DMS 273 (cell line): ENCODE measurements around the gene GALNS.
"Not testable (repeated sequence)": the region's sequence is repeated elsewhere in the genome, so short reads cannot be mapped to it uniquely, and the experiment has no call there.

Experiments used
- DNase-seq: peaks from one replicate; lab custom pipeline; 2025; ENCODE audit not compliant: unreplicated experiment; lab: John Stamatoyannopoulos, UW

The GALNS gene

GRCh38 chr16:88839745-88840599, 16.8 kb downstream of the GALNS start:
- DNase-seq, result no peak

GRCh38 chr16:88839026-88839529, 17.7 kb downstream of the GALNS start:
- no peak for DNase-seq

- no peak for DNase-seq
These were observed 18.2 kb downstream of the GALNS start for GRCh38 chr16:88838566-88838965.

DNA sequence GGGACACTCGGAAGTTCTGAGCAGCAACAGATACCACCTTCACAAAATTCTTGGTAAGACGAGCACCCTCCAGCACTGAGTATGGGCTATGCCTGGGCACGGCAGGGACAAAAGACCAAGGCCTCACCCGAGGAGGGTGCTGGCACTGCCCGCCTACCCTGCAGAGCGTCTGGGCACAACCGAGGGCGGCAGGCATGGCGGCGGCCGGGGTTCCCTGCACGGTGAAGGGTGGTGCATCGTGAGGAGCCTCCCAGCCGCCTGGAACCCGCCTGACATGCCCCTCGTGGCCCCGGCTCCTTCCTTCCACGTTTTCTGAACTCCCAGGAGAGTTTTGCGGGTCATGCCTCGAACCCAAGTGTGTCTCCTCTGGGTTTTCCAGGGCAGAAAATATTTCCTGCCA, 18.9 kb downstream of the GALNS start:
- no peak for DNase-seq

GRCh38 chr16:88836791-88837190, 20.0 kb downstream of the GALNS start:
- DNase-seq, result no peak

DNA sequence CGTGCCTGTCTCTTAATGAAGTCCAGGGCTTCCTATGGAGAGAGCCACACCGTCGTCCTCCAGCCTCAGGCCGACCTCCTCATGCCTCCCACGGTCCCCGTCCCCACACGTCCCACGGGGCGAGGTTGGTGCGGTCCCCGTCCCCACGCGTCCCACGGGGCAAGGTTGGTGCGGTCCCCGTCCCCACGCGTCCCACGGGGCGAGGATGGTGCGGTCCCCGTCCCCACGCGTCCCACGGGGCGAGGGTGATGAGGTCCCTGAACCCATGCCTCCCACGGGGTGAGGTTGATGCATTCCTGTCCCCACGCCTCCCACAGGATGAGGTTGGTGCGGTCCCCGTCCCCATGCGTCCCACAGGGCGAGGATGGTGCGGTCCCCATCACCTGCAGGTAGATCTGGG, 20.9 kb downstream of the GALNS start:
- DNase-seq, result no peak

DNA sequence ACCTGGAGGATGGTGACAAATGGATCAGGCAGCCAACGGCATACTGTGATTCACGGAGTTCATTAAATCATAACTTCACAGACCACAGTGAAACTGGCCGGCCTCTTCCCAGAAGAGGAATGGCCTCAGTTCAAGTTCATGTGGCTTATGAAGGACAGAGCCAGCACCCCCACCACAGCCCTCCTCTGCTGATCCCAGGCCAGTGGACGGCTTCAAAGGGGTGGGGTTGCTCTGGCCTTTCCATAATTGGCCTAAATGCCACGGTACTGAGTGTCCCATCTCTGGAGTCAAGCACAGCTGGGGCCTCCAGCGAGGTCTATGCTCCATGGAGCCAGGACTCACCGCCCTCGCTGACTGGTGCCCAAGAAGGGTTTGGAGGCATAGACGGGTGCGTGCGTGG, 21.4 kb downstream of the GALNS start:
- DNase-seq, result no peak

- no peak for DNase-seq
These were observed 22.1 kb downstream of the GALNS start for GRCh38 chr16:88834670-88835069.

- DNase-seq, result no peak
These were observed 23.7 kb downstream of the GALNS start for GRCh38 chr16:88833086-88833485.

- no peak for DNase-seq
These were observed 24.9 kb downstream of the GALNS start for GRCh38 chr16:88831838-88832237.

- no peak for DNase-seq
These were observed 26.0 kb downstream of the GALNS start for GRCh38 chr16:88830783-88831182.

GRCh38 chr16:88830258-88830657, 26.5 kb downstream of the GALNS start:
- no peak for DNase-seq

DNA sequence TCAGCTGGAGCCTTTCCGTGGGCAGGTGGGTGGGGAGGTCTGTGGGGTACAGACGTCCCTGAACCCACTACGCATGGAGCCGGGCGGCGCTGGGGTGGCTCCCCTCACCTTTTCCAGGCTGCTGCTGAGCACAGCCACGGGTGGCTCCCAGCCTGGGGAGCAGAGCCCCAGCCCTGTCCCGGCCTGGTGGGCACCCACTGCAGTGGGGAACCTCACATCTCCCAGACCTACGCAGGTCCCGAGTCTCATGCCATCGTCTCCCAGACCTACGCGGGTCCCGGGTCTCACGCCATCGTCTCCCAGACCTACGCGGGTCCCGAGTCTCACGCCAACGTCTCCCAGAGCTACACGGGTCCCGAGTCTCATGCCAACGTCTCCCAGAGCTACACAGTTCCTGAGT, 28.0 kb downstream of the GALNS start:
- no peak for DNase-seq

- no peak for DNase-seq
These were observed 29.0 kb downstream of the GALNS start for GRCh38 chr16:88827727-88828126.

DNA sequence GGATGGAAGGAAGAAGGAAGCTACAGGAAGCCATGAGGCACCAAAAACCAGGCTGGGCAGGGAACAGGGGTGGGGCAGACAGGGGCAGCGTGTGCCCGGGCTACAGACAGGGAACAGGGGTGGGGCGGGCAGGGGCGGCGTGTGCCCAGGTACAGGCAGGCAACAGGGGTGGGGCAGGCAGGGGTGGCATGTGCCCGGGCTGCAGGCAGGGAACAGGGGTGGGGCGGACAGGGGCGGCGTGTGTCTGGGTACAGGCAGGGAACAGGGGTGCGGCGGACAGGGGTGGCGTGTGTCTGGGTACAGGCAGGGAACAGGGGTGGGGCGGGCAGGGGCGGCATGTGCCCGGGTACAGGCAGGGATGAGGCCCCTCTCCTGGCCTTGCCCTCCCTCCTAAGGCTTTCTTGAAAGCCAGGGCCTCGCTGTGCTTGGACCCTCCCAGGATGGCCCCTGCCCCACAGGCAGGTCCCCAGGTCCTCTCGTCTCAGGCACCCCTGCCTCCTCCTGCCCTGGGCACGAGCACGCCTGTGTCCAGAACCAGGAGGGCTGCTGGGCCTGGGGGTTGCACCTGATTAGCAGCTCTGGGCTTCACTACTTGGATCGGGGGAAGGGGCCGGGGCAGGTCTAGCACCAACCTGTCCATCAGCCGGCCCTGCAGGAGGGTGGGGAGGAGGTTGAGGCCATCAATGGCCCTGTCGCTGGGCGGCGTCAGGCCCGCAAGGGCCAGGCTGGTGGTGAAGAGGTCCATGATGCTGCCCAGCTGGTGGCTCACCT, 30.5 kb downstream of the GALNS start:
- no peak for DNase-seq

DNA sequence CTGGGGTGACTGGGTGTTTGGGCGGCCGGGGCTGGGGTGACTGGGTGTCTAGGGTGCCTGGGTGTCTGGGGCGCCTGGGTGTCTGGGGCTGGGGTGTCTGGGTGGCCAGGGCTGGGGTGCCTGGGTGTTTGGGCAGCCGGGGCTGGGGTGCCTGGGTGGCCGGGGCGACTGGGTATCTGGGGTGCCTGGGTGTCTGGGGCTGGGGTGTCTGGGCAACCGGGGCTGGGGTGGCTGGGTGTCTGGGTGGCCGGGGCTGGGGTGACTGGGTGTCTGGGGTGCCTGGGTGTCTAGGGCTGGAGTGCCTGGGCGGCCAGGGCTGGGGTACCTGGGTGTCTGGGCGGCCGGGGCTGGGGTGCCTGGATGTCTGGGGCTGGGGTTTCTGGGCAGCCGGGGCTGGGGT, 31.6 kb downstream of the GALNS start:
- DNase-seq, result no peak

DNA sequence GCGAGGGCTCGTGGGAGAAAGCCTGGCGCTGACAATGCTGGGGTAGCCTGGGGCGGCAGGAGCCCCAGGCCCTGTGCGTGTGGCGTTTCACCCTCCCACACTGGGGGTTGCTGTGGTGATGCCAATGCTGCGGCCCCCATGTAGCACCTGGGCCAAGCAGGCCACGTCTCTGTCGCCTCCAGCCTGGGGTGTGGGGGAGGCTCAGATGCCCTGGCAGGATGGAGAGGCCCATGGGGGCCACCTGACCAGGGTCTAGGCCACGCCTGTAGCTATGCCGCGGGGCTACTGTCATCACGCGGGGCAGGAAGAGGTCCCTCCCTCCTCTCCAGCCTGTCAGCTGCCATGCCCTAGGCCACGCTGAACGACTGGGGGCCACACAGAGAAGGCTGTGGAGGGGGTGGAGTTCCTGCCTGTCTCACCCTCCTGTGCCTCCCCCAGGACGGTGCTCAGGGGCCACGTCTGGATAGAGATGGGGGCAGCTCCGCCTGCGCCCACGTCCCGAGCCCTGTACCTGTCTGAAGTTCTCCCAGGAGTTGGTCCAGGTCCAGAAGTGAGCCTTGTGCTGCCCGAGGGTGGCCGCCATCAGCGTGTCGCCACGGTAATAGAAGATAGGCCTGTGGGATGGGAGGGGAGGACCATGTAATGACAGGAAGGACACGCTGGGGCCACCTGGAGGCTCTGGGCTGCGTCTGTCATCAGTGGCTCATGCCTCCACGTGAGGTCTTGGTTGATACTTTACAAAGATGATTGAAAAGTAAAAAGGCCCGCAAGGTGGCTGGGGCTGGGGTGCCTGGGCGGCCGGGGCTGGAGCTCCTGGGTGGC, 32.3 kb downstream of the GALNS start:
- no peak for DNase-seq

DNA sequence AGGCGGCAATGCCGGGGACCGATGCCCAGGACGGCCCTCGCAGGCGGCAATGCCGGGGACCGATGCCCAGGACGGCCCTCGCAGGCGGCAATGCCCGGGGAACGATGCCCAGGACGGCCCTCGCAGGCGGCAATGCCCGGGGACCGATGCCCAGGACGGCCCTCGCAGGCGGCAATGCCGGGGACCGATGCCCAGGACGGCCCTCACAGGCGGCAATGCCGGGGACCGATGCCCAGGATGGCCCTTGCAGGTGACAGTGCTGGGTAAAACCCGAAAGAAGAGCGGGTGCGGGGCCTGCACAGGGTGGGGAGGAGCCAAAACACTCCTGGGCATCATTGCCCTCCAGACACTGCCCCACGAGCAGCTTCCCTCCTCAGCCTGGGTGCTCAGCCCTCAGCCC, 33.1 kb downstream of the GALNS start:
- DNase-seq, result not testable (repeated sequence)

DNA sequence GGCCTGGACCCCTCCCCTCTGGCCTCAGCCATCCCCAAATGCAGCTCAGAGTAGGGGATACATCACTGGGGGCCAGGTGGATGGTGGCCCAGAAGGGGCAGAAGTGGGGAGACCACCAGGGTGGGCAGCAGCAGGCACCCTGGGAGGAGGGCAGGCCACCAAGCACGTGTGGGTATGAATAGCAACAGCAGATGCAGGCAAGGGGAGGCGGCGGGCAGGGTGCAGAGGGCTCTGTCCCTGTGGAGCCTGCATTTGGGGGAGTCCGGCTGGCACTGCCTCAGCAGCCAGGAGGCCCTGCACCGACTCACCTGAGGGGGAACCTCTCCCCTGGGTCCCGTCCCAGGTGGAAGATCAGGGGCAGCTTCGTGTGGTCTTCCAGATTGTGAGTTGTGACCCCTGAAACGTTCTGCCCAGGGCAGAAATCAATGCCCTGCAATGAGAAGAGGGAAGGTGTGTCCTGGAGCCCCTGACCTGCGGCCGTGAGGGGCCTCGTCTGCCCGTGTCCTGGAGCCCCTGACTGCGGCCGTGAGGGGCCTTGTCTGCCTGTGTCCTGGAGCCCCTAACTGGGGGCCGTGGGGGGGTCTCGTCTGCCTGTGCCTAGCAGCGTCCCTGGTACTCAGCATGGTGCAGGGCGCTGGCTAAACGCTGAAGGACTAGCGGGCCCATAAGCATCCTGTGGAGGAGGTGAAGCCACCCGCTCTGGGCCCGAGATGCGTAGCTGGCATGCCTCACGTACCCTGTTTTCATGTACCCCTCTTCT, 34.3 kb downstream of the GALNS start:
- no peak for DNase-seq

DNA sequence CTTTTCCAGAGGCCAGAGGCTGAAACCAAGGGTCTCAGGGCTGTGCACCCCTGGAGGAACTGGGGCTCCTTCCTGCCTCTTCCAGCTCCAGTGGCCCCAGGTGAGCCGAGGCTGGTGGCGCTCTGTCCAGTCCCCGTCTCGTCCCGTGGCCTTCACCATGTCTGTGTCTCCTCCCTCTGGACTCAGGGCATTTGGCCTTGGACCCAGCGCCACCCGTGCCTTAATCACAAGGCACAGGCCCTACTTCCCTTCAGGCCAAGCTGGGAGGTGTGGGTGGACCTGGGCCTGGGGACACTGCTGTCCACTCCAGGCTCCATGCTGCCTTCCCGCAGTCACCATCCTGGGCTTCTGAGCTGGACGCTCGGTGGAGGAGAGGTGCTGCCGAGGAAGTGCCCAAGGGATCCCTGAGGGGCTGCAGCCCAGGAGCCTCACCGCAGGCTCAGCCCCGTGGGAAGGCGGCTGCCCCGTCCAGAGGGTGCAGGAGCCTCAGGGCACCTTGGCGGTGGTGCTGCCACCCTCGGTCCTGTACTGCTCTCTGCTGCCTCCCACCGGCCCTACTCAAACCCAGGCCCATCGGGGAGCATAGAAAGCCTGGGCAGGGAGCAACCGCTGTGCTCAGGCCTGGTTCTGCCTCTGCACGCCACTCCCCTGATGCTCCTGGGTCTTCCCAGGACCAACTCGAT, 35.4 kb downstream of the GALNS start:
- no peak for DNase-seq
